K562 (cell line): Measurements from ENCODE around the gene LIMS1. TPM values are rescaled to one million over a fixed set of nuclear protein-coding genes. Genes with fewer than 3 reads are reported as not detected.

Experiments used
- CCNT2 ChIP-seq: IDR thresholded peaks from 2 replicates; pipeline ENCODE4 v1.6.1; 2011; ENCODE audit warnings: borderline replicate concordance, low read depth, mild to moderate bottlenecking, moderate library complexity, mixed read lengths, low read length; ENCODE audit not compliant: insufficient read length; ENCODE audit errors: extremely low read depth
- GATAD2B ChIP-seq: fragments of 450-650 bp; IDR thresholded peaks from 2 replicates; pipeline ENCODE4 v1.6.1; 2017; ENCODE audit warnings: mild to moderate bottlenecking, borderline replicate concordance
- KDM5B ChIP-seq: fragments of 200-600 bp; sonication (generic); IDR thresholded peaks from 2 replicates; pipeline ENCODE4 v1.6.1; 2012; ENCODE audit warnings: low read depth, mild to moderate bottlenecking, moderate library complexity, low read length, control low read depth, inconsistent platforms; ENCODE audit not compliant: insufficient replicate concordance
- SAFB2 ChIP-seq: fragments of 200-400 bp; formaldehyde crosslinking; IDR thresholded peaks from 2 replicates; pipeline ENCODE4 v1.6.1; 2018; ENCODE audit warnings: borderline replicate concordance, low read length, low read depth, moderate library complexity; ENCODE audit not compliant: severe bottlenecking
- SAP30 ChIP-seq: fragments of 200-600 bp; sonication (generic); IDR thresholded peaks from 2 replicates; pipeline ENCODE4 v1.6.1; 2012; ENCODE audit warnings: borderline replicate concordance, low read depth, mild to moderate bottlenecking, moderate library complexity, low read length, control low read depth, inconsistent platforms; ENCODE audit not compliant: insufficient read depth, poor library complexity, severe bottlenecking
- polyA plus RNA-seq, 8 experiments: library from polyadenylated mRNA; depleted of rRNA in 4 of 8; stranded (reverse) in 5 of 8; unstranded in 3 of 8; fragments of >200 nt; fragmentation: Nextera tagmentation in 2 of 8; fragmentation: Illumina TruSeq in 1 of 8; extraction: Ambion mirVana in 2 of 8; extraction: Trizol in 1 of 8; gene quantifications; 2 replicates each; pipeline versions ENCODE4 v1.2.1 to v1.2.3, GENCODE V29; 2011 to 2014; ENCODE audit warnings: inconsistent platforms in 1 of 8, missing spikeins in 1 of 8
- total RNA-seq, 7 experiments: library from RNA; depleted of rRNA in 6 of 7; stranded (reverse); fragments of >200 nt in 6 of 7; fragmentation: Illumina TruSeq in 2 of 7; extraction: Trizol in 2 of 7; gene quantifications; 2 replicates each; pipeline versions ENCODE4 v1.2.1 to v1.2.3, GENCODE V29; 2011 to 2021; ENCODE audit warnings: low replicate concordance in 1 of 7
- TF ChIP-seq, protein P1 (sequence below): sonication (generic); formaldehyde crosslinking; IDR thresholded peaks from 2 replicates; pipeline ENCODE4 v1.8.0; 2022; ENCODE audit warnings: mild to moderate bottlenecking, missing genetic modification reagents
- TF ChIP-seq, protein P2 (sequence below): fragments of 450-650 bp; formaldehyde crosslinking; IDR thresholded peaks from 2 replicates; pipeline ENCODE4 v1.4.0; 2020; ENCODE audit warnings: mild to moderate bottlenecking, mixed read lengths

LIMS1 gene
- total and polyA plus RNA-seq, 9 of the 15 experiments (the other 6 are each of a cell fraction or from before 2014, with no cell fraction given), result 52.8 to 134 (median 81.0) TPM

DNA sequence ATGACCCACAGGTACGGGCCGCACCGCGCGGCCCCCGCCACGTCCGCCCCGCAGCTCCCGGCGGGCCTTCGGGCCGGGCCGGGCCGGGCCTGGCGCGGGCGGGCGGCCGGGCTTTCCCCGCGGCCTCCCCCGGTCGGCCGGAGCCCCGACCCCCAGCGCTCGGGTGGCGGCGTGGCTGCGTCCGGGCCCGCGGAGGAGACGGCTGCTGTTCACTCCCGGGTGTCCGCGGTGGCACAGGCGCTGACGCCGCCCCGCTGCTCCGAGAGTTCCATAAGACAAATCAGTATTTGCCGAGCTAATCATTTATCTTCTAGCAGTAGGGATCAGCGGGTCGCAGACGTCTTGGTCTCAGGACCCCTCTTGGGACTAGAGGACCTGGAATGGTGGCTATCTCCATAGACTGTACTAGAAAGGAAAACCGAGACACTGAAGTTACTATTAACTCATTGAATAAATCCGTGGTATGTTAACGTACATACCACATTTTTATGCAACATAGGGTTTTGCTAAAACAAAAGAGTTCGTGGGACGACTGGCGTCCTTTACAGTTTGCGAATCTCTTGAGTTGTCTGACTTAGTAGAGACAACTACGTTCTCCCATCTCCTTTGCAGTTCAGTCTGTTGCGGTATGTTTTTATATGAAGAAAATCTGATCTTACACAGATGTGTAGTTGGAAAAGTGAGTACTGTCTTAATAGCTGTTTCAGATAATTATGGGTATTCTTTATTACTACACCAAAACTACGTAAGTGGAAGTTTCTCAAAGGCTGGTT is 500 bp downstream of the LIMS1 start (continued):
- TF ChIP-seq, protein P1, sequence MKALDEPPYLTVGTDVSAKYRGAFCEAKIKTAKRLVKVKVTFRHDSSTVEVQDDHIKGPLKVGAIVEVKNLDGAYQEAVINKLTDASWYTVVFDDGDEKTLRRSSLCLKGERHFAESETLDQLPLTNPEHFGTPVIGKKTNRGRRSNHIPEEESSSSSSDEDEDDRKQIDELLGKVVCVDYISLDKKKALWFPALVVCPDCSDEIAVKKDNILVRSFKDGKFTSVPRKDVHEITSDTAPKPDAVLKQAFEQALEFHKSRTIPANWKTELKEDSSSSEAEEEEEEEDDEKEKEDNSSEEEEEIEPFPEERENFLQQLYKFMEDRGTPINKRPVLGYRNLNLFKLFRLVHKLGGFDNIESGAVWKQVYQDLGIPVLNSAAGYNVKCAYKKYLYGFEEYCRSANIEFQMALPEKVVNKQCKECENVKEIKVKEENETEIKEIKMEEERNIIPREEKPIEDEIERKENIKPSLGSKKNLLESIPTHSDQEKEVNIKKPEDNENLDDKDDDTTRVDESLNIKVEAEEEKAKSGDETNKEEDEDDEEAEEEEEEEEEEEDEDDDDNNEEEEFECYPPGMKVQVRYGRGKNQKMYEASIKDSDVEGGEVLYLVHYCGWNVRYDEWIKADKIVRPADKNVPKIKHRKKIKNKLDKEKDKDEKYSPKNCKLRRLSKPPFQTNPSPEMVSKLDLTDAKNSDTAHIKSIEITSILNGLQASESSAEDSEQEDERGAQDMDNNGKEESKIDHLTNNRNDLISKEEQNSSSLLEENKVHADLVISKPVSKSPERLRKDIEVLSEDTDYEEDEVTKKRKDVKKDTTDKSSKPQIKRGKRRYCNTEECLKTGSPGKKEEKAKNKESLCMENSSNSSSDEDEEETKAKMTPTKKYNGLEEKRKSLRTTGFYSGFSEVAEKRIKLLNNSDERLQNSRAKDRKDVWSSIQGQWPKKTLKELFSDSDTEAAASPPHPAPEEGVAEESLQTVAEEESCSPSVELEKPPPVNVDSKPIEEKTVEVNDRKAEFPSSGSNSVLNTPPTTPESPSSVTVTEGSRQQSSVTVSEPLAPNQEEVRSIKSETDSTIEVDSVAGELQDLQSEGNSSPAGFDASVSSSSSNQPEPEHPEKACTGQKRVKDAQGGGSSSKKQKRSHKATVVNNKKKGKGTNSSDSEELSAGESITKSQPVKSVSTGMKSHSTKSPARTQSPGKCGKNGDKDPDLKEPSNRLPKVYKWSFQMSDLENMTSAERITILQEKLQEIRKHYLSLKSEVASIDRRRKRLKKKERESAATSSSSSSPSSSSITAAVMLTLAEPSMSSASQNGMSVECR (CRISPR knock-in tag), result 0 out of 2 replicates have a peak, but pooled peaks have one; percentile 9
- TF ChIP-seq, protein P2, sequence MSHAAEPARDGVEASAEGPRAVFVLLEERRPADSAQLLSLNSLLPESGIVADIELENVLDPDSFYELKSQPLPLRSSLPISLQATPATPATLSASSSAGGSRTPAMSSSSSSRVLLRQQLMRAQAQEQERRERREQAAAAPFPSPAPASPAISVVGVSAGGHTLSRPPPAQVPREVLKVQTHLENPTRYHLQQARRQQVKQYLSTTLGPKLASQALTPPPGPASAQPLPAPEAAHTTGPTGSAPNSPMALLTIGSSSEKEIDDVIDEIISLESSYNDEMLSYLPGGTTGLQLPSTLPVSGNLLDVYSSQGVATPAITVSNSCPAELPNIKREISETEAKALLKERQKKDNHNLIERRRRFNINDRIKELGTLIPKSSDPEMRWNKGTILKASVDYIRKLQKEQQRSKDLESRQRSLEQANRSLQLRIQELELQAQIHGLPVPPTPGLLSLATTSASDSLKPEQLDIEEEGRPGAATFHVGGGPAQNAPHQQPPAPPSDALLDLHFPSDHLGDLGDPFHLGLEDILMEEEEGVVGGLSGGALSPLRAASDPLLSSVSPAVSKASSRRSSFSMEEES (CRISPR knock-in tag), result no peak
- peak; percentile 6 for TF ChIP-seq GATAD2B
- TF ChIP-seq SAP30, result peak; percentile 2
- no peak for TF ChIP-seq SAFB2
- TF ChIP-seq KDM5B, result peak; percentile 22
- peak; percentile 63 for TF ChIP-seq CCNT2
